Measurements from ENCODE around the gene FYN. TPM values are rescaled to one million over a fixed set of nuclear protein-coding genes. Genes with fewer than 3 reads are reported as not detected.

FYN gene
- total RNA-seq, 1 donor from 2014 or later, result 130 TPM

GRCh38 chr6:111832833-111833418, 40.3 kb downstream of the FYN start:
- no peaks in the 10 kb centered on the region for H3K9me3 ChIP-seq
- H3K27me3 ChIP-seq, result no peaks in the 10 kb centered on the region
- no peak for DNase-seq (ENCODE audit: extremely low spot score in 2 of 2)
- no peaks in the 10 kb centered on the region for H3K36me3 ChIP-seq
- intact Hi-C loops (cut with DNase I), result no loop called here
- peaks cover 29% of the 10 kb centered on the region for H3K4me1 ChIP-seq
- TF ChIP-seq POLR2A (IDR thresholded peaks at IDR 0.05) (no peak), POLR2AphosphoS5 (IDR thresholded peaks at IDR 0.05; ENCODE audit: insufficient read depth in 1 of 2, low read depth in 1 of 2) (no peak), CTCF (IDR thresholded peaks at IDR 0.05) (no peak)
- peak overlapping the region; percentile 54 for H3K27ac ChIP-seq
- H3K4me3 ChIP-seq, result no peak overlapping the region

DNA sequence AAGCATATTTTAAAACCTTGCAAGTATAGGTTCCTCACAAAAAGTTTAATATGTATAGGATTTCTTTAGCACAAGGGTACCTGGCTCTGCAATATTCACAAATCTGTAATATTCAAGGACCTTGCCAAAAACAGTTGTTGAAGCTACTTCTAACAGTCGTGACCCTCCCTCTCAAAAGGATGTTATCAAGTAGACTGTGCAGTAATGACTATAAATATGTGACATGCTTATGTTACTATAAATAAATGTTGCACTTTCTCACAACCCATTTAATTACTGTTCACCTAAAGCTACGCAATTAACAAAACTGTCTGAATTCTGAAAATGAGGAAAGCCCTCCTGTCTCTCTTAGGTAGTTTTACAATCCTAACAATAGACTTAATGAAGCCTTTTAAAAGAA, 41.8 kb downstream of the FYN start:
- Histone ChIP-seq H3K27ac (no peak overlapping the region), H3K36me3 (no peaks in the 10 kb centered on the region), H3K4me1 (peaks cover 42% of the 10 kb centered on the region), H3K27me3 (no peaks in the 10 kb centered on the region), H3K9me3 (no peaks in the 10 kb centered on the region), H3K4me3 (no peak overlapping the region)
- intact Hi-C loops (cut with DNase I), result no loop called here
- no peak for DNase-seq (ENCODE audit: extremely low spot score in 2 of 2)
- TF ChIP-seq POLR2AphosphoS5 (IDR thresholded peaks at IDR 0.05; ENCODE audit: insufficient read depth in 1 of 2, low read depth in 1 of 2), result no peak
- TF ChIP-seq CTCF (IDR thresholded peaks at IDR 0.05), result no peak

DNA sequence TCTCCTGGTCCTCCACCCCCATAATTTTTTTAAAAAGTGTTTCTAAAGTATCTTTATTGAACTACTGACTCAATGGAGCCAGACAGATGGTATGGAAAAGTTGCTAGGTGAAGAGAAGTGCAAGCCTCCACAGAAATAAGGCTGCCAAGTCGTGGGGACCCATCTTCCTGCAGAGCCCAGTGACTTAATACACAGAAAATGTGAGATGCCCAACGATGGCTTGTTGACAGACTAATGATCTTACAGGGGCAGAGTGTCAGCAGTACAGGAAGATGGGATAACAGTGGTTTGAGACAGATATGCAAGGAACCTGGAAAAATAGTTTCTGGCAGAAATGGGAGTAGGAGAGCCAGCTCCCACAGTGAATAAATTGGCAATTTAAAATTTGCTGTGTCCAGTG, 43.3 kb downstream of the FYN start:
- Histone ChIP-seq H3K9me3 (no peaks in the 10 kb centered on the region), H3K4me1 (peaks cover 56% of the 10 kb centered on the region), H3K36me3 (no peaks in the 10 kb centered on the region), H3K4me3 (no peak overlapping the region), H3K27ac (no peak overlapping the region), H3K27me3 (no peaks in the 10 kb centered on the region)
- intact Hi-C loops (cut with DNase I), result loop anchor here (1.0 kb wide), 1 partner anchor 9 kb away; no protein-coding TSS in a partner anchor
- DNase-seq (ENCODE audit: extremely low spot score in 2 of 2), result no peak
- TF ChIP-seq CTCF (IDR thresholded peaks at IDR 0.05), result no peak
- no peak for TF ChIP-seq POLR2AphosphoS5 (IDR thresholded peaks at IDR 0.05; ENCODE audit: insufficient read depth in 1 of 2, low read depth in 1 of 2)
- no peak for TF ChIP-seq POLR2A (IDR thresholded peaks at IDR 0.05)

- Histone ChIP-seq H3K36me3 (no peaks in the 10 kb centered on the region), H3K27ac (no peak overlapping the region), H3K4me3 (no peak overlapping the region), H3K9me3 (no peaks in the 10 kb centered on the region), H3K27me3 (no peaks in the 10 kb centered on the region), H3K4me1 (peaks cover 56% of the 10 kb centered on the region)
- TF ChIP-seq CTCF (IDR thresholded peaks at IDR 0.05) (no peak), POLR2A (IDR thresholded peaks at IDR 0.05) (no peak), POLR2AphosphoS5 (IDR thresholded peaks at IDR 0.05; ENCODE audit: insufficient read depth in 1 of 2, low read depth in 1 of 2) (no peak)
- DNase-seq (ENCODE audit: extremely low spot score in 2 of 2), result no peak
- intact Hi-C loops (cut with DNase I), result no loop called here
These were observed 43.7 kb downstream of the FYN start for GRCh38 chr6:111829581-111829980.

DNA sequence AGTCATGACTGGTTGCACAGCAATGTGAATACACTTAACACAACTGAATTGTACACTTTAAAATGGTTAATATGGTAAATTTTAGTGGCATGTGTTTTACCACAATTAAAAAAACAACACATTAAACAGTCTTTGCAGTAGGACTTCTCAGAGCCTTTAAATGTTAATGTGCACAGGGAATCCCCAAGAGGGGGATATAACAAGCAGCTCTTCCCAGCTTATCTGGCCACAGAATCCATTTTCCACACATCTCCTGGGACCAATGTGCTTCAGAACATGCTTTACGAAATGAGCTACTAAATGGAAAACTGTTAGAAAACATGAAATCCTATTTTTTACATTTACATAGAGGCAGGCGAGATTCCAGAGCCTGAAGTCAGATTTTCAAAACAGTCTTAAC, 44.4 kb downstream of the FYN start:
- Histone ChIP-seq H3K4me3 (no peak overlapping the region), H3K4me1 (peaks cover 53% of the 10 kb centered on the region), H3K27me3 (no peaks in the 10 kb centered on the region), H3K36me3 (no peaks in the 10 kb centered on the region), H3K9me3 (no peaks in the 10 kb centered on the region), H3K27ac (no peak overlapping the region)
- DNase-seq (ENCODE audit: extremely low spot score in 2 of 2), result no peak
- no peak for TF ChIP-seq POLR2A (IDR thresholded peaks at IDR 0.05)
- TF ChIP-seq CTCF (IDR thresholded peaks at IDR 0.05), result no peak
- TF ChIP-seq POLR2AphosphoS5 (IDR thresholded peaks at IDR 0.05; ENCODE audit: insufficient read depth in 1 of 2, low read depth in 1 of 2), result no peak
- intact Hi-C loops (cut with DNase I), result no loop called here

All from vagina (tissue), 2 donors.